K562 (cell line): ENCODE measurements around the gene CDC37.

Experiments used
- DDX20 ChIP-seq: fragments of 450-650 bp; IDR thresholded peaks from 2 replicates; pipeline ENCODE4 v1.6.1; 2016; ENCODE audit warnings: missing genetic modification characterization, low read depth, mild to moderate bottlenecking, missing compliant biosample characterization, moderate library complexity
- FOXA1 ChIP-seq: fragments of 450-650 bp; IDR thresholded peaks from 2 replicates; pipeline ENCODE4 v1.6.1; 2016; ENCODE audit warnings: mild to moderate bottlenecking, borderline replicate concordance
- TBL1XR1 ChIP-seq, 2 experiments: IDR thresholded peaks; 2 replicates each; pipeline ENCODE4 v1.6.1; 2012; ENCODE audit warnings: improper control_type of control experiment in 2 of 2, low read length in 2 of 2, mild to moderate bottlenecking in 1 of 2
- ZNF398 ChIP-seq: fragments of 250-450 bp; sonication (Bioruptor Pico); IDR thresholded peaks from 2 replicates; pipeline ENCODE4 v1.8.0; 2021; ENCODE audit warnings: moderate library complexity, mild to moderate bottlenecking, inconsistent platforms
- ZNF707 ChIP-seq: fragments of 250-450 bp; sonication (Bioruptor Pico); conservative IDR thresholded peaks from 2 replicates; pipeline ENCODE4 v1.8.0; 2022; ENCODE audit warnings: inconsistent platforms, mild to moderate bottlenecking, moderate library complexity
- TF ChIP-seq, protein P1 (sequence below): sonication (generic); formaldehyde crosslinking; IDR thresholded peaks from 2 replicates; pipeline ENCODE4 v1.8.1; 2022; ENCODE audit warnings: missing genetic modification reagents

- TF ChIP-seq TBL1XR1 (IDR thresholded peaks at IDR 0.05; ENCODE audit: low read length in 2 of 2): no peak
- TF ChIP-seq, protein P1, sequence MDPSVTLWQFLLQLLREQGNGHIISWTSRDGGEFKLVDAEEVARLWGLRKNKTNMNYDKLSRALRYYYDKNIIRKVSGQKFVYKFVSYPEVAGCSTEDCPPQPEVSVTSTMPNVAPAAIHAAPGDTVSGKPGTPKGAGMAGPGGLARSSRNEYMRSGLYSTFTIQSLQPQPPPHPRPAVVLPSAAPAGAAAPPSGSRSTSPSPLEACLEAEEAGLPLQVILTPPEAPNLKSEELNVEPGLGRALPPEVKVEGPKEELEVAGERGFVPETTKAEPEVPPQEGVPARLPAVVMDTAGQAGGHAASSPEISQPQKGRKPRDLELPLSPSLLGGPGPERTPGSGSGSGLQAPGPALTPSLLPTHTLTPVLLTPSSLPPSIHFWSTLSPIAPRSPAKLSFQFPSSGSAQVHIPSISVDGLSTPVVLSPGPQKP (CRISPR knock-in tag): no peak
- no peak for TF ChIP-seq FOXA1
- TF ChIP-seq ZNF398 (CRISPR knock-in tag): no peak
- TF ChIP-seq ZNF707 (CRISPR knock-in tag): no peak
- no peak for TF ChIP-seq DDX20 (tag)
Observed at GRCh38 chr19:10389863-10390262, 13.5 kb downstream of the CDC37 start.
